H1 (cell line): ENCODE measurements around the gene PSMB9. TPM values are rescaled to one million over a fixed set of nuclear protein-coding genes. Genes with fewer than 3 reads are reported as not detected.

Experiments
- BACH1 ChIP-seq: IDR thresholded peaks from 2 replicates; pipeline ENCODE4 v1.6.1; 2012; ENCODE audit warnings: low read length, improper control_type of control experiment
- CEBPB ChIP-seq: IDR thresholded peaks from 2 replicates; pipeline ENCODE4 v1.6.1; 2012; ENCODE audit warnings: low read depth, low read length
- E2F6 ChIP-seq: IDR thresholded peaks from 2 replicates; pipeline ENCODE4 v1.6.1; 2012; ENCODE audit warnings: inconsistent platforms
- POU5F1 ChIP-seq: IDR thresholded peaks from 2 replicates; pipeline ENCODE4 v1.6.1; 2011; ENCODE audit warnings: low read depth, mild to moderate bottlenecking, low read length, moderate library complexity
- polyA plus RNA-seq, 7 experiments: library from polyadenylated mRNA; depleted of rRNA in 3 of 7; stranded (reverse) in 5 of 7; unstranded in 2 of 7; fragments of >200 nt in 5 of 7; fragments of 200-250 nt in 2 of 7; gene quantifications; 1 replicate in 5 of 7; 2 replicates in 1 of 7; 4 replicates in 1 of 7; pipeline versions ENCODE4 v1.2.1 to v1.2.3, GENCODE V29; 2011 to 2013; ENCODE audit warnings: missing spikeins in 2 of 7, mixed read lengths in 2 of 7
- total RNA-seq: library from RNA; stranded (reverse); fragmentation: NEBNext Ultra II Directional; extraction: Animal tissue kit (Norgen Biotek cat#: 25700); gene quantifications from 2 replicates; pipeline ENCODE4 v1.2.1, GENCODE V29; 2021

The PSMB9 gene
- total and polyA plus RNA-seq, 2 of the 8 experiments (the other 6 are each of a cell fraction or from before 2014, with no cell fraction given), result 4.5 to 22.8 TPM

- TF ChIP-seq E2F6, result no peak
- no peak for TF ChIP-seq BACH1
- TF ChIP-seq POU5F1, result no peak
- no peak for TF ChIP-seq CEBPB
Measured at GRCh38 chr6:32847795-32848194, 6.2 kb upstream of the PSMB9 start (continued).
